Aortic smooth muscle cell (primary cell): Measurements from ENCODE around the gene F7. TPM values are rescaled to one million over a fixed set of nuclear protein-coding genes. Genes with fewer than 3 reads are reported as not detected.

Experiments
- total RNA-seq: library from RNA; depleted of rRNA; stranded (reverse); fragments of >200 nt; gene quantifications from 2 replicates; pipeline ENCODE4 v1.2.3, GENCODE V29; 2014

F7 gene
- total RNA-seq = not detected in 2 replicates

DNA sequence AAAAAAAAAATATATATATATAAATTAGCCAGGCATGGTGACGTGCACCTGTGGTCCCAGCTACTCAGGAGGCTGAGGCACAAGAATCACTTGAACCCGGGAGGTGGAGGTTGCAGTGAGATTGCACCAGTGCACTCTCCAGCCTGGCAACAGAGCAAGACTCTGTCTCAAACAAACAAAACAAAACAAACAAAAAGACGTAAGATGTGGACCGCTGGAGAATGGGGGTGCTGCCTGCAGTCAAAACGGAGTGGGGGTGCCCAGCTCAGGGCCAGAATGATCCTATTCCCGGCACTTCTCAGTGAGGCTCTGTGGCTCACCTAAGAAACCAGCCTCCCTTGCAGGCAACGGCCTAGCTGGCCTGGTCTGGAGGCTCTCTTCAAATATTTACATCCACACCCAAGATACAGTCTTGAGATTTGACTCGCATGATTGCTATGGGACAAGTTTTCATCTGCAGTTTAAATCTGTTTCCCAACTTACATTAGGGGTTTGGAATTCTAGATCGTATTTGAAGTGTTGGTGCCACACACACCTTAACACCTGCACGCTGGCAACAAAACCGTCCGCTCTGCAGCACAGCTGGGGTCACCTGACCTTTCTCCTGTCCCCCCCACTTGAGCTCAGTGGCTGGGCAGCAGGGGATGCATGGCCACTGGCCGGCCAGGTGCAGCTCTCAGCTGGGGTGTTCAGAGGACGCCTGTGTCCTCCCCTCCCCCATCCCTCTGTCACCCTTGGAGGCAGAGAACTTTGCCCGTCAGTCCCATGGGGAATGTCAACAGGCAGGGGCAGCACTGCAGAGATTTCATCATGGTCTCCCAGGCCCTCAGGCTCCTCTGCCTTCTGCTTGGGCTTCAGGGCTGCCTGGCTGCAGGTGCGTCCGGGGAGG lies at the start of gene F7:
F7 (plus strand) TSS at position 760 of the 889 bp plus-strand sequence; CDS start at position 811, 51 bp downstream.

DNA sequence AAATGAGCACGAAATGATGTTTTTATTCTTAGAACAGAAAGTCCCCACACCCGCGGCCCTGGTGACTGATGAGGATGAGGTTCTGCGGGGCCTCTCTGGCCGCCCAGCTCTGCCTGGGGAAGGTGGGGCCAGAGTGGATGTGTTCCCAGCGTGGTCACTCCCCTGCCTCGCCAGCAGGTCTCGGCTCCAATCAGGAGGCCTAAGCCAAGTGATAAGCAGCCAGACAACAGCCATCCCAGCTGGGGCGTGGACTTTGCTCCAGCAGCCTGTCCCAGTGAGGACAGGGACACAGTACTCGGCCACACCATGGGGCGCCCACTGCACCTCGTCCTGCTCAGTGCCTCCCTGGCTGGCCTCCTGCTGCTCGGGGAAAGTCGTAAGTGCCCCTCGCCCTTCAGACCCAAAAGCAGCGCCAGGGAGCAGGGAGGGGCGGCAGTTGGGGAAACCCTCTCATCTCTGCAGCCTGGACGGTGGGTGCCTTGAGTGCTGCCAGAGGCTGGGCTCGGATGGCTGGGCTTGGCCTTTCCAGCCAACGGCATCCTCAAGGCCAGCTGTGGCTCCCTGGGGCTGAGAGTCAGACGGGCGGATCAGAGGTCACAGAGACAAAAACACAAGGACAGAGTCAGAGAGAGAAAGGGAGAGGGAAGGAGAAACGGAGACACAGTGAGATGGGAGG lies 17.1 kb downstream of the F7 start, which contains the start of gene F10:
F10 (plus strand) TSS at position 250 of the 676 bp plus-strand sequence; CDS start at position 307, 57 bp downstream.

DNA sequence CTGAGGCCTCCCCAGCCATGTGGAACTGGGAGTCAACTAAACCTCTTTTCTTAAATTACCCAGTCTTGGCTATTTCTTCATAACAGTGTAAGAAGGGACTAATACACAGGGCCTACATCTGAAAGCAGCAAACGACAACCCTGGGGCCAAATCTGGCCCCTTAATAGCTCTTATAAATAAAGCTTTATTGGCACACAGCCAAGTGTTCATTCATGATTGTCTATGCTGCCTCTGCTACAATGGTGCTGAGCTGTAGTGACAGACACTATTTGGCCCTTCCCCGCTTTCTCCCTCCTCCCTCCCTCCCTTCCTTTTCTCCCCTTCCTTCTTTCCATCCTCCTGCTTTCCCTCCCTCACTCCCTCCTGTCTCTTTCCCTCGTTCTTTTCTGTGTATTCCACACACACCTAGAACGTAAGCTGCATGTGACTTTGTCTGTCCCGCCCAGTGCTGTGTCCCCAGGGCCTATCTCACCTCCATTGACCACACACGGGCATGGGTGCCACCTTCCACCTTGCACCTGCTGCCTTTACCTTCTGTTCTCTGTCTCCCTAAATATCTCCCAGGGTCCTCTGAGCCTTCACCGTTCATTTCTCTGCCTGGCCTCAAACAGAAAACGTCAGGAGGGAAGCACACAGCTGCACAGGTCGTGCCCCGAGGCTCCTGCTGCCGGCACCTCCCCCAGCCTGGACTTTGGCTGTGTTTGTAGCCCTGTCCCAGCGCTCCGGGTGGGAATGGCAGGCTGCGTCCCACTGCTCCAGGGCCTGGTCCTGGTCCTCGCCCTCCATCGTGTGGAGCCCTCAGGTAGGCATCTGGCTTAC lies 52.5 kb downstream of the F7 start, which contains the start of gene PROZ:
PROZ (plus strand) TSS at position 720 of the 819 bp plus-strand sequence; CDS start at position 733, 13 bp downstream.

Other genes starting within 250 kb of the F7 start
- gene MCF2L, start 136.6 kb upstream of the F7 start, total RNA-seq = 0.62 and 0.79 TPM in 2 replicates
- 5.7 and 5.8 TPM in 2 replicates for gene F10, start 17.0 kb downstream of the F7 start, total RNA-seq
- gene PROZ, start 52.9 kb downstream of the F7 start, total RNA-seq = not detected in 2 replicates
- 66.5 and 70.4 TPM in 2 replicates for gene PCID2, start 102.9 kb downstream of the F7 start, total RNA-seq
- gene CUL4A, start 103.8 kb downstream of the F7 start, total RNA-seq = 109 and 121 TPM in 2 replicates
- 198 and 206 TPM in 2 replicates for gene LAMP1, start 191.4 kb downstream of the F7 start, total RNA-seq